ENCODE results near the gene TMEM132D.

The TMEM132D gene

GRCh38 chr12:129138776-129139175, 765.0 kb downstream of the TMEM132D start:
- in situ Hi-C loops (cut with MboI; ENCODE audit: low sequenced_read_pairs), result no loop called here

- in situ Hi-C loops (cut with MboI; ENCODE audit: low sequenced_read_pairs), result no loop called here
These were observed 767.0 kb downstream of the TMEM132D start for GRCh38 chr12:129136694-129137325.

GRCh38 chr12:129127771-129128170, 776.1 kb downstream of the TMEM132D start:
- in situ Hi-C loops (cut with MboI; ENCODE audit: low sequenced_read_pairs), result no loop called here

GRCh38 chr12:129127211-129127610, 776.6 kb downstream of the TMEM132D start:
- in situ Hi-C loops (cut with MboI; ENCODE audit: low sequenced_read_pairs), result no loop called here

- in situ Hi-C loops (cut with MboI; ENCODE audit: low sequenced_read_pairs), result no loop called here
These were observed 784.3 kb downstream of the TMEM132D start for GRCh38 chr12:129119537-129119936.

- in situ Hi-C loops (cut with MboI; ENCODE audit: low sequenced_read_pairs), result no loop called here
These were observed 788.3 kb downstream of the TMEM132D start for GRCh38 chr12:129115558-129115957.

GRCh38 chr12:129110575-129110974, 793.2 kb downstream of the TMEM132D start:
- in situ Hi-C loops (cut with MboI; ENCODE audit: low sequenced_read_pairs), result no loop called here

- in situ Hi-C loops (cut with MboI; ENCODE audit: low sequenced_read_pairs), result no loop called here
These were observed 794.4 kb downstream of the TMEM132D start for GRCh38 chr12:129109174-129110001.

GRCh38 chr12:129106772-129107171, 797.1 kb downstream of the TMEM132D start:
- in situ Hi-C loops (cut with MboI; ENCODE audit: low sequenced_read_pairs), result no loop called here

GRCh38 chr12:129103231-129103630, 800.6 kb downstream of the TMEM132D start:
- in situ Hi-C loops (cut with MboI; ENCODE audit: low sequenced_read_pairs), result no loop called here

GRCh38 chr12:129102233-129102632, 801.6 kb downstream of the TMEM132D start:
- in situ Hi-C loops (cut with MboI; ENCODE audit: low sequenced_read_pairs), result no loop called here

- in situ Hi-C loops (cut with MboI; ENCODE audit: low sequenced_read_pairs), result no loop called here
These were observed 802.0 kb downstream of the TMEM132D start for GRCh38 chr12:129101816-129102215.

GRCh38 chr12:129101404-129101803, 802.4 kb downstream of the TMEM132D start:
- in situ Hi-C loops (cut with MboI; ENCODE audit: low sequenced_read_pairs), result no loop called here

GRCh38 chr12:129097451-129097850, 806.4 kb downstream of the TMEM132D start:
- in situ Hi-C loops (cut with MboI; ENCODE audit: low sequenced_read_pairs), result no loop called here

GRCh38 chr12:129096968-129097367, 806.9 kb downstream of the TMEM132D start:
- in situ Hi-C loops (cut with MboI; ENCODE audit: low sequenced_read_pairs), result no loop called here

GRCh38 chr12:129096184-129096583, 807.6 kb downstream of the TMEM132D start:
- in situ Hi-C loops (cut with MboI; ENCODE audit: low sequenced_read_pairs), result no loop called here

- in situ Hi-C loops (cut with MboI; ENCODE audit: low sequenced_read_pairs), result no loop called here
These were observed 814.2 kb downstream of the TMEM132D start for GRCh38 chr12:129089576-129089975.

GRCh38 chr12:129084875-129085826, 818.7 kb downstream of the TMEM132D start:
- in situ Hi-C loops (cut with MboI; ENCODE audit: low sequenced_read_pairs), result no loop called here

- in situ Hi-C loops (cut with MboI; ENCODE audit: low sequenced_read_pairs), result no loop called here
These were observed 820.5 kb downstream of the TMEM132D start for GRCh38 chr12:129083121-129083840.

GRCh38 chr12:129082441-129082840, 821.4 kb downstream of the TMEM132D start:
- in situ Hi-C loops (cut with MboI; ENCODE audit: low sequenced_read_pairs), result no loop called here

All from HL-60/S4 treated with phorbol 12-myristate 13-acetate at 8.2 ng/mL for 4 days and 3 days (cell line).